Camera-type eye (tissue), 1 donor: ENCODE results near the gene ASH1L. TPM values are rescaled to one million over a fixed set of nuclear protein-coding genes. Genes with fewer than 3 reads are reported as not detected.

Experiments
- total RNA-seq: library from RNA; depleted of rRNA; stranded (reverse); fragments of >200 nt; gene quantifications from one replicate; pipeline ENCODE4 v1.2.3, GENCODE V29; 2014

The ASH1L gene
- total RNA-seq = 88.0 TPM

GRCh38 chr1:155562581-155563376 is at the start of gene ASH1L:
TSS of gene ASH1L (minus strand) at chr1:155562803. CDS start at chr1:155521519, 41,284 bp downstream.

GRCh38 chr1:155609515-155610256 is 47.1 kb upstream of the ASH1L start, which contains the start of gene MSTO1:
TSS of gene MSTO1 (plus strand) at chr1:155610218. CDS start at chr1:155610249, 31 bp downstream.

GRCh38 chr1:155320661-155321617 is 241.7 kb downstream of the ASH1L start, which contains the start of gene RUSC1:
TSS of gene RUSC1 (plus strand) at chr1:155320894. CDS start at chr1:155321774, 880 bp downstream.

GRCh38 chr1:155308493-155309422 is 253.8 kb downstream of the ASH1L start, which contains the start of gene FDPS:
TSS of gene FDPS (plus strand) at chr1:155308866. CDS start at chr1:155309790, 924 bp downstream.

GRCh38 chr1:155301342-155301841 is 261.2 kb downstream of the ASH1L start, which contains the start of gene PKLR:
TSS of gene PKLR (minus strand) at chr1:155301438. CDS start at chr1:155301395, 43 bp downstream.

Other genes starting within 250 kb of the ASH1L start
- 26.6 TPM for gene RUSC1, start 241.9 kb downstream of the ASH1L start, total RNA-seq
- gene MSTO1, start 47.4 kb upstream of the ASH1L start, total RNA-seq = 50.4 TPM
- gene YY1AP1, start 126.0 kb upstream of the ASH1L start, total RNA-seq = 164 TPM
- 50.1 TPM for gene DAP3, start 126.3 kb upstream of the ASH1L start, total RNA-seq